GM12878 (cell line): ENCODE measurements around the gene BCL2. TPM values are rescaled to one million over a fixed set of nuclear protein-coding genes. Genes with fewer than 3 reads are reported as not detected.

Experiments used
- ATAC-seq: fragments of 200-7000 bp; cut with Tn5 transposase; 3 replicates; pipeline ENCODE4 v1.9.1; 2020; ENCODE audit warnings: mild to moderate bottlenecking, moderate library complexity
- BruUV-seq: library from RNA; stranded (reverse); fragments of 400-500 nt; replicated peaks from 2 replicates; lab custom pipeline; 2021; lab: Mats Ljungman, UMichigan
- CTCF ChIA-PET: fragments of 300-600 bp; sonication (Branson Sonifier 250); formaldehyde crosslinking; extraction: SDS; loops from one replicate; lab custom pipeline; 2021; ENCODE audit warnings: inconsistent platforms; lab: Yijun Ruan, JAX
- POLR2A ChIA-PET: fragments of 350-600 bp; formaldehyde crosslinking; extraction: SDS; loops from one replicate; lab custom pipeline; 2021; ENCODE audit warnings: inconsistent platforms; lab: Charles Lee
- RAD21 ChIA-PET: fragments of 300-600 bp; sonication (Branson Sonifier 250); formaldehyde crosslinking; loops from one replicate; lab custom pipeline; 2023; ENCODE audit warnings: antibody characterized with exemption; ENCODE audit not compliant: unreplicated experiment; lab: Charles Lee
- SMC1A ChIA-PET: fragments of 300-600 bp; sonication (Branson Sonifier 250); formaldehyde crosslinking; loops from one replicate; lab custom pipeline; 2023; ENCODE audit not compliant: unreplicated experiment, uncharacterized antibody; lab: Charles Lee
- DNase-seq: peaks from one replicate; pipeline ENCODE4 v3.0.0-alpha.2; 2011; ENCODE audit warnings: low read depth, low spot score
- FAIRE-seq: peaks from 3 replicates; lab custom pipeline; 2011; peaks lifted over from hg19 to GRCh38; lab: Jason Lieb, UNC
- H2AFZ ChIP-seq: 2 replicates; pipeline ENCODE4 v1.6.0; 2011; ENCODE audit warnings: low read depth, low read length, control low read depth; ENCODE audit not compliant: control insufficient read depth
- H3K27ac ChIP-seq: 2 replicates; pipeline ENCODE4 v1.5.1; 2011; ENCODE audit warnings: control low read depth; ENCODE audit not compliant: control insufficient read depth, insufficient read depth
- H3K27me3 ChIP-seq, 2 experiments: replicated peaks in 1 of 2; 2 replicates each; pipeline versions ENCODE4 v1.6.0 to v1.6.1; 2011; ENCODE audit warnings: low read length in 1 of 2; ENCODE audit not compliant: control insufficient read depth in 2 of 2, insufficient read depth in 2 of 2
- H3K36me3 ChIP-seq, 2 experiments: 2 replicates each; pipeline ENCODE4 v1.5.1; 2011; ENCODE audit warnings: low read length in 1 of 2; ENCODE audit not compliant: control insufficient read depth in 2 of 2, insufficient read depth in 2 of 2
- H3K4me1 ChIP-seq: 2 replicates; pipeline ENCODE4 v1.6.1; 2011; ENCODE audit warnings: mild to moderate bottlenecking, low read length, moderate library complexity, mixed read lengths; ENCODE audit not compliant: control insufficient read depth, insufficient read depth
- H3K4me2 ChIP-seq: 2 replicates; pipeline ENCODE4 v1.6.0; 2011; ENCODE audit warnings: control low read depth; ENCODE audit not compliant: control insufficient read depth, insufficient read depth
- H3K4me3 ChIP-seq: fragments of 200-600 bp; sonication (generic); 2 replicates; pipeline ENCODE4 v1.5.1; 2016
- H3K79me2 ChIP-seq: 2 replicates; pipeline ENCODE4 v1.6.0; 2011; ENCODE audit warnings: low read length; ENCODE audit not compliant: control insufficient read depth, insufficient read depth
- H3K9ac ChIP-seq: 2 replicates; pipeline ENCODE4 v1.8.0; 2011; ENCODE audit warnings: low read length, control low read depth, mixed read lengths; ENCODE audit not compliant: control insufficient read depth, insufficient read depth
- H3K9me3 ChIP-seq: replicated peaks from 3 replicates; pipeline ENCODE4 v1.5.1; 2011; ENCODE audit warnings: mild to moderate bottlenecking, low read length; ENCODE audit not compliant: control insufficient read depth, insufficient read depth
- H4K20me1 ChIP-seq: 2 replicates; pipeline ENCODE4 v1.6.0; 2011; ENCODE audit not compliant: control insufficient read depth, insufficient read depth
- BCL11A ChIP-seq: IDR thresholded peaks from 2 replicates; pipeline ENCODE4 v1.6.1; 2011; ENCODE audit warnings: low read depth, low read length
- CREM ChIP-seq: IDR thresholded peaks from 2 replicates; pipeline ENCODE4 v1.6.1; 2014; ENCODE audit warnings: antibody characterized with exemption, low read depth
- ESRRA ChIP-seq: IDR thresholded peaks from 2 replicates; pipeline ENCODE4 v1.6.1; 2012; ENCODE audit warnings: mild to moderate bottlenecking, low read length, improper control_type of control experiment
- ETV6 ChIP-seq, 2 experiments: fragments of 450-650 bp in 1 of 2; IDR thresholded peaks in 1 of 2; conservative IDR thresholded peaks in 1 of 2; 2 replicates each; pipeline ENCODE4 v1.6.1; 2014; ENCODE audit warnings: antibody characterized with exemption in 1 of 2, borderline replicate concordance in 1 of 2, low read depth in 1 of 2, mild to moderate bottlenecking in 1 of 2, moderate library complexity in 1 of 2
- IKZF1 ChIP-seq: fragments of 450-650 bp; conservative IDR thresholded peaks from 2 replicates; pipeline ENCODE4 v1.6.1; 2017; ENCODE audit warnings: antibody characterized with exemption, mild to moderate bottlenecking
- RAD21 ChIP-seq: IDR thresholded peaks from 2 replicates; pipeline ENCODE4 v1.6.1; 2011; ENCODE audit warnings: mild to moderate bottlenecking, low read depth, low read length, moderate library complexity; ENCODE audit not compliant: insufficient read depth
- TCF12 ChIP-seq: IDR thresholded peaks from 2 replicates; pipeline ENCODE4 v1.6.1; 2011; ENCODE audit warnings: low read depth, mild to moderate bottlenecking, low read length
- ZBTB11 ChIP-seq: fragments of 450-650 bp; formaldehyde crosslinking; IDR thresholded peaks from 2 replicates; pipeline ENCODE4 v1.5.0; 2022; ENCODE audit warnings: mild to moderate bottlenecking, missing genetic modification characterization
- ZNF274 ChIP-seq: IDR thresholded peaks from one replicate; pipeline ENCODE4 v1.8.0; 2011; ENCODE audit not compliant: insufficient read length, insufficient read depth
- ZZZ3 ChIP-seq: IDR thresholded peaks from 2 replicates; pipeline ENCODE4 v1.6.1; 2011; ENCODE audit warnings: low read depth; ENCODE audit not compliant: control insufficient read depth, insufficient read length
- in situ Hi-C: fragments of 300-500 bp; cut with MboI; formaldehyde crosslinking; loops from 9 replicates; pipeline ENCODE4 v1.14.3; 2018; ENCODE audit warnings: mixed read lengths
- intact Hi-C: fragments of 100-400 bp; cut with micrococcal nuclease; formaldehyde crosslinking; loops from one replicate; pipeline ENCODE4 v1.14.2; 2022; ENCODE audit not compliant: unreplicated experiment
- polyA plus RNA-seq, 11 experiments: library from polyadenylated mRNA; depleted of rRNA in 4 of 11; unstranded in 6 of 11; stranded (reverse) in 5 of 11; fragments of >200 nt; fragmentation: Nextera tagmentation in 4 of 11; fragmentation: Illumina TruSeq in 1 of 11; extraction: Ambion mirVana in 4 of 11; extraction: Trizol in 1 of 11; gene quantifications; 1 replicate in 1 of 11; 2 replicates in 10 of 11; pipeline versions ENCODE4 v1.2.1 to v1.2.3, GENCODE V29; 2011 to 2016; ENCODE audit warnings: inconsistent platforms in 2 of 11, missing spikeins in 2 of 11, low read depth in 1 of 11
- total RNA-seq, 4 experiments: library from RNA; depleted of rRNA in 3 of 4; stranded (reverse); fragments of >200 nt in 3 of 4; fragmentation: Illumina TruSeq in 1 of 4; extraction: Trizol in 1 of 4; gene quantifications; 2 replicates each; pipeline versions ENCODE4 v1.2.1 to v1.2.3, GENCODE V29; 2013 to 2021
- TF ChIP-seq, protein P1 (sequence below), 3 experiments: IDR thresholded peaks in 2 of 3; conservative IDR thresholded peaks in 1 of 3; 2 replicates each; pipeline ENCODE4 v1.5.1; 2011; ENCODE audit warnings: low read depth in 3 of 3, low read length in 3 of 3, mild to moderate bottlenecking in 3 of 3, control low read depth in 2 of 3, moderate library complexity in 2 of 3, inconsistent platforms in 1 of 3, mixed read lengths in 1 of 3; ENCODE audit not compliant: control insufficient read depth in 2 of 3, insufficient read depth in 1 of 3; ENCODE audit errors: extremely low read depth in 1 of 3

Gene BCL2
- total and polyA plus RNA-seq, 10 of the 15 experiments (the other 5 are each of a cell fraction or from before 2014, with no cell fraction given), result 4.1 to 47.8 (median 19.3) TPM

DNA sequence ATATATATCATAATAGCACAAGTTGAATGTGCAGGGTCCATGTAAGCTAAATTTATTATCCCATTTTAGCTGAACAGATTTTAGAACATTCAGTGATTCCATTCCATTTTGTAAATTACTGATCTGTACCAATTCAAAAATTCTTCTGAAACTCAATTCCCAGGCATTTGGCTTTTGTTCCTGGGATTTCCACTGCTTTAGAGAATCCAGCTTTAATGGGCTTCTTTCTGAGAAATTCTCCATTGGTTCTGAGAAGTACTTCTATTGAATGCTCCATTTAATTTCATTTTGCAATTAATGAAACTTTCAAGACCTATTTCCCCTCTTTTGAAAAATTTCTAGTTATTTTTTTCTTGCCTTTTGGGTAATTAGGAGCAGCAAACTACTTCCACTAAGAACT lies 36.8 kb downstream of the BCL2 start:
- ChIA-PET CTCF (interaction anchor here (1.1 to 2.7 kb wide), 5 partner anchors 9 to 266 kb away, joined by 3 to 13 read pairs (median 6); no protein-coding TSS in a partner anchor), SMC1A (interaction anchor here (1.0 to 3.2 kb wide), 15 partner anchors 8 to 151 kb away, joined by 3 to 14 read pairs (median 5); no protein-coding TSS in a partner anchor), POLR2A (interaction anchor here (1.2 kb wide), 1 partner anchor 90 kb away, joined by 4 read pairs; no protein-coding TSS in a partner anchor), RAD21 (interaction anchor here (0.9 to 1.2 kb wide), 3 partner anchors 10 to 34 kb away, joined by 3 read pairs; no protein-coding TSS in a partner anchor)
- no peaks in the 10 kb centered on the region; the same call in 2 of the 3 replicates for H3K9me3 ChIP-seq
- H3K4me2 ChIP-seq, result 0 out of 2 replicates have a peak overlapping the region, but pooled peaks have one; percentile 41
- H2AFZ ChIP-seq, result no peak overlapping the region
- ATAC-seq, result no peak
- peaks cover 61% of the 10 kb centered on the region for H3K4me1 ChIP-seq
- no peak for DNase-seq
- no peak overlapping the region for H3K9ac ChIP-seq
- H3K79me2 ChIP-seq, result peaks cover 96% of the 10 kb centered on the region
- peaks cover 1 to 20% of the 10 kb centered on the region in 2 experiments for H3K36me3 ChIP-seq
- no peaks in the 10 kb centered on the region for H4K20me1 ChIP-seq
- H3K27ac ChIP-seq, result peak overlapping the region; percentile 42; the same call in 1 of the 2 replicates
- BruUV-seq, result no TSS peak
- intact Hi-C loops, result no loop called here
- H3K27me3 ChIP-seq, result no peaks in the 10 kb centered on the region
- no peak for FAIRE-seq
- no peak overlapping the region for H3K4me3 ChIP-seq
- TF ChIP-seq ZNF274, result no peak
- TF ChIP-seq ETV6 (conservative IDR thresholded peaks at IDR 0.05 in 1 of 2, IDR thresholded peaks at IDR 0.05 in 1 of 2; ENCODE audit: borderline replicate concordance in 1 of 2, low read depth in 1 of 2), result no peak
- no peak for TF ChIP-seq ZZZ3
- TF ChIP-seq ZBTB11 (CRISPR knock-in tag), result no peak
- no peak for TF ChIP-seq RAD21
- TF ChIP-seq, protein P1, sequence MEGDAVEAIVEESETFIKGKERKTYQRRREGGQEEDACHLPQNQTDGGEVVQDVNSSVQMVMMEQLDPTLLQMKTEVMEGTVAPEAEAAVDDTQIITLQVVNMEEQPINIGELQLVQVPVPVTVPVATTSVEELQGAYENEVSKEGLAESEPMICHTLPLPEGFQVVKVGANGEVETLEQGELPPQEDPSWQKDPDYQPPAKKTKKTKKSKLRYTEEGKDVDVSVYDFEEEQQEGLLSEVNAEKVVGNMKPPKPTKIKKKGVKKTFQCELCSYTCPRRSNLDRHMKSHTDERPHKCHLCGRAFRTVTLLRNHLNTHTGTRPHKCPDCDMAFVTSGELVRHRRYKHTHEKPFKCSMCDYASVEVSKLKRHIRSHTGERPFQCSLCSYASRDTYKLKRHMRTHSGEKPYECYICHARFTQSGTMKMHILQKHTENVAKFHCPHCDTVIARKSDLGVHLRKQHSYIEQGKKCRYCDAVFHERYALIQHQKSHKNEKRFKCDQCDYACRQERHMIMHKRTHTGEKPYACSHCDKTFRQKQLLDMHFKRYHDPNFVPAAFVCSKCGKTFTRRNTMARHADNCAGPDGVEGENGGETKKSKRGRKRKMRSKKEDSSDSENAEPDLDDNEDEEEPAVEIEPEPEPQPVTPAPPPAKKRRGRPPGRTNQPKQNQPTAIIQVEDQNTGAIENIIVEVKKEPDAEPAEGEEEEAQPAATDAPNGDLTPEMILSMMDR (IDR thresholded peaks at IDR 0.05 in 2 of 3, conservative IDR thresholded peaks at IDR 0.05 in 1 of 3; ENCODE audit: control insufficient read depth in 2 of 3, extremely low read depth in 1 of 3, insufficient read depth in 1 of 3, low read depth in 3 of 3, low read length in 3 of 3), result no peak
- no peak for TF ChIP-seq TCF12
- TF ChIP-seq IKZF1, result no peak
- TF ChIP-seq CREM, result no peak
- TF ChIP-seq ESRRA, result no peak
- TF ChIP-seq BCL11A, result no peak
- in situ Hi-C loops, result no loop called here
